Epithelial cell of esophagus (primary cell): ENCODE measurements around the gene GNG7.
"Not testable (repeated sequence)": the region's sequence is repeated elsewhere in the genome, so short reads cannot be mapped to it uniquely, and the experiment has no call there.

Experiments used
- DNase-seq: peaks from one replicate; pipeline ENCODE4 v3.0.0; 2010; ENCODE audit warnings: low read depth
- H3K4me3 ChIP-seq: 2 replicates; pipeline ENCODE4 v1.5.1; 2011; ENCODE audit warnings: mild to moderate bottlenecking, low read length, control low read depth
- TF ChIP-seq, protein P1 (sequence below): IDR thresholded peaks from 2 replicates; pipeline ENCODE4 v1.5.1; 2011; ENCODE audit warnings: low read depth, mild to moderate bottlenecking, low read length, control low read depth, inconsistent platforms; ENCODE audit not compliant: insufficient read depth; ENCODE audit errors: missing control alignments

Gene GNG7

DNA sequence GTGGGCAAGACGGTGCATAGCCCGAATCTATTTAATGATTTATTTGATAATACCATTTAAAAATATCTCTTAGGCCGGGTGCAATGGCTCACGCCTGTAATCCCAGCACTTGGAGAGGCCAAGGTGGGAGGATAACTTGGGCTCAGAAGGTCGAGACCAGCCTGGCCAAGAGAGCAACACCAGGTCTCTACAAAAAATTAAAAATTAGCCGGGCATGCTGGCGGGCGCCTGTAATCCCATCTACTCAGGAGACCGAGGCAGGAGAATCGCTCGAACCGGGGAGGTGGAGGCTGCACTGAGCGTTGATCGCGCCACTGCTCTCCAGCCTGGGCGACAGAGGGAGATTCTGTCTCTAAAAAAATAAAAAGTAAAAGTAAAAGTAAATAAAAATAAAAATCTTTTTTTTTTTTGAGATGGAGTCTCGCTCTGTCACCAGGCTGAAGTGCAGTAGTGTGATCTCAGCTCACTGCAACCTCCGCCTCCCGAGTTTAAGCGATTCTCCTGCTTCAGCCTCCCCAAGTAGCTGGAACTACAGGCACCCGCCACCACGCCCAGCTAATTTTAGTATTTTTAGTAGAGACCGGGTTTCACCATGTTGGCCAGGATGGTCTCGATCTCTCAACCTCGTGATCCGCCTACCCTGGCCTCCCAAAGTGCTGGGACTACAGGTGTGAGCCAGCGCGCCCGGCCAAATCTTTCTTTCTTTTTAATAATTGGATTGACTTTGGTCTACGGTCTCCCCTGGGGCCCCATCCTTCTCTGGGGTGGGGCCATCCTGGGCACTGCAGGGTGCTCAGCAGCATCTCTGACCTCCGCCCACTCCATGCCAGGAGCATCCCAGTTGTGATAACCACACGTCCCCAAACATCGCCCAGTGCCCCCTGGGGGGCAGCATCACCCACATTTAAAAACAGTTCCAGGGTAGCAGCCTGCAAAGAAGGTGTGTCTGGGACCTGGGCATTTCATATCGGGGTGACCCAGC, 90.7 kb downstream of the GNG7 start:
- TF ChIP-seq, protein P1, sequence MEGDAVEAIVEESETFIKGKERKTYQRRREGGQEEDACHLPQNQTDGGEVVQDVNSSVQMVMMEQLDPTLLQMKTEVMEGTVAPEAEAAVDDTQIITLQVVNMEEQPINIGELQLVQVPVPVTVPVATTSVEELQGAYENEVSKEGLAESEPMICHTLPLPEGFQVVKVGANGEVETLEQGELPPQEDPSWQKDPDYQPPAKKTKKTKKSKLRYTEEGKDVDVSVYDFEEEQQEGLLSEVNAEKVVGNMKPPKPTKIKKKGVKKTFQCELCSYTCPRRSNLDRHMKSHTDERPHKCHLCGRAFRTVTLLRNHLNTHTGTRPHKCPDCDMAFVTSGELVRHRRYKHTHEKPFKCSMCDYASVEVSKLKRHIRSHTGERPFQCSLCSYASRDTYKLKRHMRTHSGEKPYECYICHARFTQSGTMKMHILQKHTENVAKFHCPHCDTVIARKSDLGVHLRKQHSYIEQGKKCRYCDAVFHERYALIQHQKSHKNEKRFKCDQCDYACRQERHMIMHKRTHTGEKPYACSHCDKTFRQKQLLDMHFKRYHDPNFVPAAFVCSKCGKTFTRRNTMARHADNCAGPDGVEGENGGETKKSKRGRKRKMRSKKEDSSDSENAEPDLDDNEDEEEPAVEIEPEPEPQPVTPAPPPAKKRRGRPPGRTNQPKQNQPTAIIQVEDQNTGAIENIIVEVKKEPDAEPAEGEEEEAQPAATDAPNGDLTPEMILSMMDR, result no peak
- H3K4me3 ChIP-seq, result no peak overlapping the region
- no peak for DNase-seq

DNA sequence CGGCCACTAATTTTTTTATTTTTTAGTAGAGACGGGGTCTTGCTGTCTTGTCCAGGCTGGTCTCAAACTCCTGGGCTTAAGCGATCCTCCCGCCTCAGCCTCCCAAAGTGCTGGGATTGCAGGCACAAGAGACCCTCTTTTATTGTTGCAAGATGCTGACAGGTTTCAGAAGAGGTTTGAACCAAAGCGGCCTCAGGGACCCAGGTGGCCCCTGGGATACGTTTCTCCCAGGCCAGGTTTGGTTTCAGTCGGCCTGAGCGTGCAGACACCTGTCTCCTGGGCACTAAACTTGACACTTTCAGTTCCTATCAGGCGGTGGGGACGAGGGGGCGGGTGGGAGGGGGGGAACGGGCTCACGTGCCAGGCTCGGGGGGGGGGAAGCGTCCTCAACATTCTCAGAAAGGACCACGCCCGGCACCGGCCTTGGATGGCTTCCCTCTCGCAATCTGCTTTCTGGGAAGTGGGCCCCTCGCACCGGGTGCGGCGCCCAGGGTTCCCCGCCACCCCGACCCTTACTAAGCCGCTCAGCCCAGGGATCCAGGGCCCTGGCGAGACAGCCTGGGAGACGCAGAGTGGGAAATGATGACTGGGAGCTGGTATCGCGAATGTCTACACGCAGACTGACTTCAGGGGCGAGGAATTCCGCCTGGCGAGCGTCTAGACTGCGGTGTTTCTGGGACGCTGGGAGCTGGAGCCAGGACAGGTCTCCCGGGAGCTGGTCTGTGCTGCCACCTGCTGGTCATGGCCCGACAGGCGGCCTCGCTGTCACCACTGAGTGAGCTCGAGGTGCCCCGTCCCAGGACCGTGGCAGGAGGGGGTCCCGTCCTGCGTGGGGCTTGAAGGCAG, 91.6 kb downstream of the GNG7 start:
- peak overlapping the region; percentile 41 for H3K4me3 ChIP-seq
- DNase-seq, result peak; percentile 88
- TF ChIP-seq, protein P1, result peak; percentile 92

DNA sequence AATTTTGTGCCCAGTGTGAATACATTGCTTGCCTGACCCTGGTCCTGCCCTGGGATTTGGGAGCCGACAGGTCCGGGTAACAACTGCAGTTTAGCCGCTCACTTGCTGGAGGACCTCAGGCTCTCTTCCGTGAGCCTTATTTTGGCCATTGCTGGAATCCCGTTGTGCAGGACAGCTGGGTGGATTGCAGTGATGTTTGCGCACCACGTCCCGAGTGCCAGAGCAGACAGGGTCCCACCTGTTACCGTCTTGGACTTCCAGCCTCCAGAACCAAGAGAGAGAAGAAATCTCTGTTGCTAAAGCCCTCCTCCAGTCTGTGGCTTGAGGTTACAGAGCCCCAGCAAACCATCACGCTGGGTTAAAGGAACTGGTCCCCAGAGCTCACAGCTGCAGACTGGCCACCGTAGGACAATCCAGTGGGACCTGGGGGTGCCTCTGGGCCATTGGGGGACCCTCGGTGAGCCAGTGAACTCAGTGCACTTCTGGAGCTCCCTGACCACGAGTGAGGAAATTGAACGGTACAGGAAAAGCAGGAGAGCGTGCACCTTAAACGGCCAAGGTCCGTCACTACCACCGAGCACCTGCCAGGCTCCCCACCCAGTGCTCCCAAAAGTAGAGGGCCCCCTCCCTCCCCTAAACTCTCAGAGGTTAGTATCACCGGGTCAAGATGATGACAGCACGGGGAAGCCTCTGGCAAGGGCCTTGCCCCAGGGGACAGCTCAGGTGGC, 92.9 kb downstream of the GNG7 start:
- H3K4me3 ChIP-seq, result no peak overlapping the region
- TF ChIP-seq, protein P1, result no peak
- no peak for DNase-seq

DNA sequence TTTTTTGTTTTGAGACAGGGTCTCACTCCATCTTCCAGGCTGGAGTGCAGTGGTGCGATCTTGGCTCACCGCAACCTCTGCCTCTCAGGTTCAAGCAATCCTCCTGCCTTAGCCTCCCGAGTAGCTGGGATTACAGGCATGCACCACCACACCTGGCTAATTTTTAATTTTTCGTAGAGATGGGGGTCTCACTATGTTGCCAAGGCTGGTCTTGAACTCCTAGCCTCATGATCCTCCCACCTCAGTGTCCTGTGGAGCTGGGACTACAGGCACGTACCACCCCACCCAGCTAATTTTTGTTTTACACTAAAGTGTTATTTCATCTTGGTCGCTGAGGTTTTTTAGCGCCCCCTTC, 93.5 kb downstream of the GNG7 start:
- DNase-seq, H3K4me3 ChIP-seq: not testable (repeated sequence)

DNA sequence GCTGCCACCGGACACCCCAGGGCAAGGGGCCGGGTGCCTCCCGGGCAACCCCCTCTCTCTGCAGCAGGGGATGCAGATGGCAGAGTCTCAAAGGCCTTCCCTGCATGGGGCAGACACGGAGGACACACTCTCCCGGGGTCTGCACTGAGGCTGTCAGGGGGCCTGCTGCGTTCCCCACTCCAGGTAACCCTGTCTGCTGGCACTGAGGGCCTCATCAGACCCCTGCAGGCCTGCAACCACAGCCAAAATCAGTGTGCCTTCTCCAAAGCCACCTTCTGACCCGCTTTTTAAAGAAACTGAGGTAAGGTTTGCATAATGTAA, 93.9 kb downstream of the GNG7 start:
- no peak for DNase-seq
- H3K4me3 ChIP-seq, result no peak overlapping the region
- TF ChIP-seq, protein P1, result no peak

DNA sequence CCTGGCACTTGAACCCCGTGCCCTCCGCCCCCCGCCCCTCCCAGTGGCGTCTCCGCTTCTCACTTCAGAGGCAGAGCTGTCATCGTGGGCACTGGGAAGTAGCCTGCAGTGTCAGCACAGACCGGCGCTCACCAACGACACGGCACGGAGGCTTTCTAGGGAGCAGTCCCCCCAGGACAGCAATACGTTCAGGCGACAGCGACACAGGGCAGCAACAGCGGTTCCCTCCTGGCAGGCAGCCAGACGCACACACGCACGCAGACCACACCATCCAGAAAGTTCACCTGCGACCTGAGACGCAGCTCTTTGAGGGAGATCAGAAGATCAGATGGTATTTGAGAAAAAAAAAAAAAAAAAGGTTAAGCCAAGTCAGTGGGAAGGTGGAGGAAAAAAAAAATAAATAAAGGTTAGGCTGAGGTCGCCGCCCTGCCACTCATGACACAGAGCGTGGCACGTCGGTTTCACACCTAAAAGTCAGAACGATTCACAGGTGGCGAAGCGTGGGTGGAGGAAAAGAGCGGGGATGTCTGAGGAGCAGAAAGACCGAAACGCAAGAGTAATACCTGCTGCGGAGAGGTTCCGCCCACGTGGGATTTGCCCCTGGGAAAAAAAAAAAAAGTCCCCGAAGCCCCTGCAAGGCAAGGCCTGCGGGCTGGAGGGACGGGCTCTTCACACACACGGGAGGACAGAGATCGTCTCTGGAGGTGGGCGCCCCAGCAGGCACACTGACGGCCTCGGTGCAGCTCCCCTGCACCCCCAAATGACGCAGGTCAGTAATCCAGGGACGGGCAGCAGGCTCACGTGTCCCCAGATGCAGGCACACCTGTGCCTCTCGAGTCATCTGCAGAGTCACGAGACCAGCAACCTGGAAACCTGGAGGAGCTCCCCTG, 94.5 kb downstream of the GNG7 start:
- no peak for DNase-seq
- TF ChIP-seq, protein P1, result no peak
- H3K4me3 ChIP-seq, result no peak overlapping the region

DNA sequence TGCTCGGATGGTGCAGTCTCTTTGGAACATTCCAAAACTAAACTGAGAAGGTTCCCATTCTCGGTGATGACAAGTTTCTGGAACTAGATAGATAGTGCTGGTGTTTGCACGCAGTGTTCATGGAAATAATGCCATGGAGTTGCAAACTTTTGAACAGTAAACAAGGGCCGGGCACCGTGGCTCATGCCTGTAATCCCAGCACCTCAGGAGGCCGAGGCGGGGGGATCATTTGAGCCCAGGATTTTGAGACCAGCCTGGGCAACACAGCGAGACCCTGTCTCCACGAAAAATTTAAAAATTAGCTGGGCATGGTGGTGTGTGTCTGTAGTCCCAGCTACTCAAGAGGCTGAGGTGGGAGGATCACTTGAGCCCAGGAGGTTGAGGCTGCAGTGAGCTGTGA, 95.7 kb downstream of the GNG7 start:
- H3K4me3 ChIP-seq, DNase-seq: not testable (repeated sequence)

DNA sequence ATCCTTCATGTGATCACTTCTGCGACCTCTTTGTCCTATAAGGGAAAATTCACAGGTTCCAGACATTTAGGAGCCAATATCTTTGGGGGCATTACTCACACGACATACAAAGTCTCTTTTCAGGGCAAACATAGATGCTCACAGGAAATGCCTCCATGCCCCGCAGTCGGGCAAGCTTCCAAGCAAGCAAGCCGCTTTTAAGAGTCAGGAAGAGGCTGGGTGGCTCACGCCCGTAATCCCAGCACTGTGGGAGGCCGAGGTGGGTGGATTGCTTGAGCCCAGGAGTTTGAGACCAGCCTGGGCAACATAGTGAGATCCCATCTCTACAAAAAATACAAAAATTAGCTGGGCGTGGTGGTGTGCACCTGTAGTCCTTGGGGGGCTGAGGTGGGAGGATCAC, 96.6 kb downstream of the GNG7 start:
- not testable (repeated sequence) for H3K4me3 ChIP-seq, DNase-seq
